Measurements from ENCODE around the gene FRG1.
"Not testable (repeated sequence)": the region's sequence is repeated elsewhere in the genome, so short reads cannot be mapped to it uniquely, and the experiment has no call there.

The FRG1 gene

DNA sequence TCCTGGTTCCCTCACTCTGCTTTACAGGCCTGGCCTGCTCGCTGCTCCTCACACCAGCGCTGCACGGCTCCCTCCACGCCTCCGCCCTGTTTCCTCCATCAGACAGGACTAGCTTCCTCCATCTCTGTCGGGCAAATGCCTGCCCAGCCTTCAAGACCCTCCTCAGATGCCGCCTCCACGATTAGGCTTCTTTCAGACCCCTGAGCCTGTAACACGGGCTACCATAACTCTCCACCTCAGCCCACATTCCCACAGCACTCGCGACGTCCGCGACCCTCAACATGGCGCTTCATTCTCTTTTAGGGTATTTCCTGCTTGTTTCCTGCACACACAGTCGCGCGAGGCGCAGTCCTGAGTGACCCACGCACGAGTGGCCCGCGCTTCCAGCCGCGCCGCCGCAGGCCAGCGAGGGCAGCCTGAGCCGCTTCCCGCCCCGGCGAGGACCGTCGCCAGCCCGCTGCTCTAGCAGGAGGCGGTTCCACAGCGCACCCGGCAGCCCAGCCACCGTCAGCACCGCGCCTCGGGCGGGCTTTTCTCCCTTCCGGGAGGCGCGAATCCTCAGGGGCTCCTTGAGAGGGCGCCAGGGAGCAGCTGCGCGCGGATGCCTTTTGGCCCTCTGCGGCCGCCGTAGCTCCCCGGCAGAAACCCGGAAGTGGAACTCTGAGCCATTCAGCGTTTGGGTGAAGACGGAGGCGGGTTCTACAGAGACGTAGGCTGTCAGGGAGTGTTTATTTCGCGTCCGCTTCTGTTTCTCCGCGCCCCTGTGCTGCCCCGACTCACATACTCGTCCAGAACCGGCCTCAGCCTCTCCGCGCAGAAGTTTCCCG is at the start of gene FRG1:
Gene FRG1 (plus strand): TSS at position 695 of the 827 bp plus-strand sequence. CDS start 138 bp downstream, outside the sequence.
- DNase-seq: peak; percentile 92

DNA sequence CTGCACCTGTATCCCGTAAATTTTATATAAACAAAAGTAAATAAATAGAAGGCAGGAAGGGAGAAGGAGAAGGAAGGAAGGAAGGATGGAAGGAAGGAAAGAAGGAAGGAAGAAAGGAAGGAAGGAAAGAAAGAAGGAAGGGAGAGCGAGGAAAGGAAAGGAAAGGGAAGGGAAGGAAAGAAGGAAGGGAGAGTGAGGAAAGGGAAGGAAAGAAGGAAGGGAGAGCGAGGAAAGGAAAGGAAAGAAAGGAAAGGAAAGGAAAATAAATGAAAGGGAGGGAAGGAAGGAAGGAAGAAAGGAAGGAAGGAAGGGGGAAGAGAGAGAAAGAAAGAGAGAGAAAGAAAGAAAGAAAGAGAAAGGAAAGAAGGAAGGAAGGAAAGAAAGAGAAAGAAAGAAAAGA is 43.0 kb upstream of the FRG1 start:
- DNase-seq: no peak

DNA sequence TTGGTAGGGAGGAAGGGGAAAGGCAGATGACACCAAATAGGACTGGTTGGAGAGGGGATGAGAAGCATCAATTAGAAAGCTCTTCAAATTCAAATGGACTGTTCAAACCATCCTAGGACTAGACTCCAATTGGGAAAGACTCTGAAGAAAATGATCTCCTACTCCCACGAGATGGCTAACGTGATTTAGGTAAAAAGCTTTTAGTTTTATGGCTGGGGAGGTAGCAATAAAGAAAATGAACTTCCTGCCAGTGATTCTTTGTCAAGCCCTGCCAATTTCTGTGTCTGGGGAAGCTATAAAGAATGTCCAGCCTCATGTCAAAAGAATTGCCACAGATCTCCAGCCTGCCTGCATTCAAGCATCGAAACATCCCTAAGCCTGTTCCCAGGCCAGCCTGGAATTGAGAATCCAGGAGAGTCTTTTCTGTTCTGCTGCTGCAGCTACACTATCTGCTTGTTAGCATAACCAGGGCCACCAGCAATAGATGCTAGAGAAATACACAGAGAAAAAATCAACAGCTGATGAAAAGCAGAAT is 41.1 kb upstream of the FRG1 start:
- not testable (repeated sequence) for DNase-seq

GRCh38 chr4:189904420-189905027 is 36.1 kb upstream of the FRG1 start:
- peak; percentile 47 for DNase-seq

DNA sequence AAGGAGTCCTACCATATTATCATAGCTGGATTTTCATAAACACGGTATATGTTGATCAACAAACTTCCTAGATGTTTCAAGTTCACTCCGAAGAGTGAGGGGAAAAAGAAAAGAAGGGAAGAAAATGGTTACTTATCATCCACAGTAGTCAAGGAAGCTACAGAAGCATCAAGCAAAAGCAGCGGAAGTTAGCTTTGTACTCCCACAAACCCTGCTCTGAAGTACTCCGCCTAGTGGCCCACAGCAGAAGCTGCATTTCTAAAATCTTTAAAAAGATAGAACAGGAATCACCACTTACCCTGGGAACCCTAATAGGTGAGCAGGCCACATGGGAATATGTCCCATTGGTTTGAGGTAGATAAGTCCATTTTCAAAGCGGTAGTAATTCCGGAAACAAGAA is 28.5 kb upstream of the FRG1 start:
- DNase-seq: no peak

DNA sequence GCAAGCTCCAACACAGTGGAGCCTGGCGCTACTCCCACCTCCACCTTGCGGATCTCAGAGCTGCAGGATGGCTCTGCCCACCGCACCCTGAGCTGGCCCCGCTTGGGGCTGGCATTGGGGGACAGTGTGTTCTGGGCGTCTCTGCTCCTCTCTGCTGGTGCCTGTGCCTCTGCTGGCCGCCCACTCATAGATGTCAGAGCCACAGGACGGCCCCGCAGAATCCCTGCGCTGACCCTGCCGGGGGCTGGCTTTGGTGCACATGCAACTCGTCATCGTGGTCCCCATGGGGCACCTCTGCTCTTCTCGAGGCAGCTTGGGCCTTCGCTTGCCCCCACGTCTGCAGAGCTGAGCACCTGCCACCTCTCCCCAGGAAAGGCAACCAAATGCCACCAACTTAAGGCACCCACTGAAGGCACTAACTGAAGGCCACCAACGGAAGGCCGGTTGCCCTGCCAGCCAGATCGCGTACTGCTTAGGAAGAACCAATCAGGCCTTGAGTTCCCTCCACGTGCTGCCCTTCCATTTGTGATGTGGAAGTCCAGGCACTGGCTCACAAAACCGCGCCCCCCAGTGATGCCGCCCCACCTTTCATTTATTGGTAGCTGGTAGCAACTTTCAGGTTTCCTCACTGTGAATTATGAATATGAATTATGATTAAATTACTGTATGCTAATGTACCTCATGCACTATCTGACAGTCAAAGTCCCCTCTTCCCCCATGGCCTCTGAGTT is 23.3 kb upstream of the FRG1 start:
- DNase-seq: no peak

DNA sequence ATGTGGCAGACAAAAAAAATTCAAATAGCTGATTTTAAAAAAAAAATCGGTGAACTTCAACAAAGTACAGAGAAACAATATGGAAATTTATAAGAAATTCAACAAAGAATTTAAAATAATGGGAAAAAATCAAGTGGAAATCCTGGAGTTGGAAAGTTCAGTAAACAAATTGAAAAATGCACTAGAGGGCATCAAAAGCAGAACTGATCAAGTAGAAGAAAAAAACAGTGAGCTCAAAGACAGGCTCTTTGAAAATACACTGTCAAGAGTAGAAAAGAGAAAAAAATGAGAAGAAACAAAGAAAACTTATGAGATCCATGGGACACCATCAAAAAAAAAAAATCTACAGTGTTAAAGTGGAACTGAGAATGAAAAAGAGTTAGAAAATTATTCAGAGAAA is 19.6 kb upstream of the FRG1 start:
- no peak for DNase-seq

GRCh38 chr4:189926742-189927141 is 13.9 kb upstream of the FRG1 start:
- DNase-seq: not testable (repeated sequence)

GRCh38 chr4:189941005-189941450 is 356 bp downstream of the FRG1 start:
- DNase-seq: no peak

DNA sequence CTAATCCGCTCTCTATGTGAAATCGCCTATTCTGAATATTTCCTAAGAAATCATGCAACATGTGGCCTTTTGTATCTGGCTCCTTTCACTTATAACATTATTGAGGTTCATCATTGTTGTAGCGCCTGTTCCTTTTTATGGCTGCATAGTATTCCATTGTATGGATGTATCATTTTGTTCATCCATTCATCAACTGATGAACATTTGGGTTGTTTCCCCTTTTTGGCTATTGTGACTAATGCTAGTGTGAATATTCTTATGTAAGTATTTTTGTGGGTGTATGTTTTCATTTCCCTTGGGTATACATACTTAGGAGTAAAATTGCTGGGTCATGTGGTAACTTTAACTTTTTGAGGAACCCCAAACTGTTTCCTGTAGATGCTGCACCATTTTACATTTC is 1.7 kb downstream of the FRG1 start:
- peak; percentile 78 for DNase-seq

DNA sequence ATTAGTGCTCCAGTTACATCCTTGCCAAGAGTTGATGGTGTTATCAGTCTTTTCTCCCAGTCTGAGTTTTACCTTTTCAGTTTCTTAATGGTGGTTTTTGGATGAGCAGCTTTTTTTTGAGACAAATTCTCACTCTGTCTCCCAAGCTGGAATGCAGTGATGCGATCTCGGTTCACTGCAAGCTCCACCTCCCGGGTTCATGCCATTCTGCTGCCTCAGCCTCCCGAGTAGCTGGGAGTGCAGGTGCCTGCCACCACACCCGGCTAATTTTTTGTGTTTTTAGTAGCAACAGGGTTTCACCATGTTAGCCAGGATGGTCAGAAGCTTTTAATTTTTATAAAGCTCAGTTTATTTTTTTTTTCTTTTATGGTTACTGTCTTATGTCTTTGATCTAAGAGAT is 3.4 kb downstream of the FRG1 start:
- not testable (repeated sequence) for DNase-seq

DNA sequence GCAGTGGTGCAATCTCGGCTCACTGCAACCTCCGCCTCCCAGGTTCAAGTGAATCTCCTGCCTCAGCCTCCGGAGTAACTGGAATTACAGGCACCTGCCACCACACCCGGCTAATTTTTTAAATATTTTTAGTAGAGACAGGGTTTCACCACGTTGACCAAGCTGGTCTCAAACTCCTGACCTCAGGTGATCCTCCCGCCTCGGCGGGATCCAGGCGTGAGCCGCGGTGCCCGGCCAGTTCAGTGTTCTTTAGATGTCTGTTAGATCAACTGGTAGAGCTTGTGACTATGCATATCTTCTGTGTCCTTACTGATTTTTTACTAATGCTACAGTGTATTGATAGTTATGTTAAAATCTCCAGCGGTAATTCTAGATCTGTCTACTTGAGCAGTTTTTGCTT is 6.2 kb downstream of the FRG1 start:
- not testable (repeated sequence) for DNase-seq

DNA sequence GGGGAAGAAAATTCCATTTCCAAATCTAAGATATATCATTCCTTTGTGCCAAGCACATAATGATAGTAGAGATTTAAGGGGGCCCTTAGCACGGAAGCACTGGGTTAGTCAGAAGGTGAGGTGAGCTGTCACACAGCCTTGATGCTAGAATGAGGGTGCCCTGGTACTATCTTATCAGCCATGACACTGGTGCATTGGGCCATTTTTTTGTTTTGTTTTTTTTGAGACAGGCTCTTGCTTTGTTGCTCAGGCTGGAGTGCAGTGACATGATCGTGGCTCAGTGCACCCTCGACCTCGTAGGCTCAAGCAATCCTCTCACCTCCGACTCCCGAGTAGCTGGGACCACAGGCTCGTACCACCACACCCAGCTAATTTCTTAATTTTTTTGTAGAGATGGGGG is 7.8 kb downstream of the FRG1 start:
- not testable (repeated sequence) for DNase-seq

DNA sequence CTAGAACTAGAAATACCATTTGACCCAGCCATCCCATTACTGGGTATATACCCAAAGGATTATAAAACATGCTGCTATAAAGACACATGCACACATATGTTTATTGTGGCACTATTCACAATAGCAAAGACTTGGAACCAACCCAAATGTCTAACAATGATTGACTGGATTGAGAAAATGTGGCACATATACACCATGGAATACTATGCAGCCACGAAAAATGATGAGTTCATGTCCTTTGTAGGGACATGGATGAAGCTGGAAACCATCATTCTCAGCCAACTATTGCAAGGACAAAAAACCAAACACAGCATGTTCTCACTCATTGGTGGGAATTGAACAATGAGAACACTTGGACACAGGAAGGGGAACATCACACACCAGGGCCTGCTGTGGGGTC is 28.6 kb downstream of the FRG1 start:
- DNase-seq: not testable (repeated sequence)

DNA sequence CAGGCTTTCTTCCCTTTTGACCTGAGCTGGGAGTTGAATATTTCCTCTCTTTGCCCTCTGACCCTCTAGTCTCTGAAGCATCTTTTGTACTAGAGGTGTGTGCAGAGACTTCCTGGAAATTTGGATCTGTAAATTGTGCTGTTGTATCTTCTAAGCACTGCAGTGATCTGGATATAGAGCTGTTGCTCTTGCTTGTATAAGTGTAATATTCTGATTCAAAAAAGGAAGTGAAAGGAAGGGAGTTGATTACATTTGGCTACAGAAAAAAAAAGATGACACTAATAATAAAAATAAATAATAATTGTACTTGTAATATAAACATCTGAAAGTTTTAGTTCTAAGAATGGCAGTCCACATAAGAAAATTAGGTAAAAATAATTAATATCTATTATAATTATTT is 33.0 kb downstream of the FRG1 start:
- DNase-seq: no peak

GRCh38 chr4:189974056-189974455 is 33.4 kb downstream of the FRG1 start:
- peak; percentile 14 for DNase-seq

GRCh38 chr4:189979196-189980047 is 38.8 kb downstream of the FRG1 start:
- no peak for DNase-seq

- DNase-seq: not testable (repeated sequence)
These were observed 39.6 kb downstream of the FRG1 start for GRCh38 chr4:189980292-189980691.

GRCh38 chr4:189981970-189982369 is 41.3 kb downstream of the FRG1 start:
- DNase-seq: no peak

DNA sequence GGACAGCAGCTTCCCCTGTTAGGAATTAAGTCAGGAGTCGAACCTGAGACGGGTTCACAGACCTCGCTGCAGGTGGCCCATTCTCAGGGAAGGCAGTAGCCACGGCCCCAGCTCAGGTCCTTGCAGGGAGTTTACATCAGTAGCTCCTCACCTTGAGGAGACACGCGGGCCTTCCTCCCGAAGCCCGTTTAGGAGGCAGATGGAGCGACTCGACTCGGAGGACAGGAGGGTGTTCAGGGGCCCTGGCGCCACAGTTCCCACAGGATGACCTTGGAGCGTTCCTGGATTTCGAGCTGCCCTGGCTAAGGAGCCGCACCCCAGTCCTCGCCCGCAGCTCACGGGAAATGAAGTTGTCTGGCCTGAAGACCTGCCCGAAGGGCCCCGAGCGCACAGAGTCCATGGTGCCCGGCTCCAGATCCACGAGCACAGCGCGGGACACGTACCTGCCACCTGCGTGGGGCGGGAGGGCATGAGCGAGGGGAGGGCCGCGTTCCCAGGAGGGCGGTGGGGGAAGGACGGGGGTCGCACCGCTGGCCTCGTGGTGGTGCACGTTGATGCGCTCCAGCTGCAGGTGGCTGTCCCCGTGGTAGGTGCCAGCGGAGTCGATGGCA is 43.3 kb downstream of the FRG1 start:
- DNase-seq: not testable (repeated sequence)

- DNase-seq: not testable (repeated sequence)
These were observed 44.0 kb downstream of the FRG1 start for GRCh38 chr4:189984661-189985060.
